ENCODE data around the gene RAI14.

RAI14 gene

DNA sequence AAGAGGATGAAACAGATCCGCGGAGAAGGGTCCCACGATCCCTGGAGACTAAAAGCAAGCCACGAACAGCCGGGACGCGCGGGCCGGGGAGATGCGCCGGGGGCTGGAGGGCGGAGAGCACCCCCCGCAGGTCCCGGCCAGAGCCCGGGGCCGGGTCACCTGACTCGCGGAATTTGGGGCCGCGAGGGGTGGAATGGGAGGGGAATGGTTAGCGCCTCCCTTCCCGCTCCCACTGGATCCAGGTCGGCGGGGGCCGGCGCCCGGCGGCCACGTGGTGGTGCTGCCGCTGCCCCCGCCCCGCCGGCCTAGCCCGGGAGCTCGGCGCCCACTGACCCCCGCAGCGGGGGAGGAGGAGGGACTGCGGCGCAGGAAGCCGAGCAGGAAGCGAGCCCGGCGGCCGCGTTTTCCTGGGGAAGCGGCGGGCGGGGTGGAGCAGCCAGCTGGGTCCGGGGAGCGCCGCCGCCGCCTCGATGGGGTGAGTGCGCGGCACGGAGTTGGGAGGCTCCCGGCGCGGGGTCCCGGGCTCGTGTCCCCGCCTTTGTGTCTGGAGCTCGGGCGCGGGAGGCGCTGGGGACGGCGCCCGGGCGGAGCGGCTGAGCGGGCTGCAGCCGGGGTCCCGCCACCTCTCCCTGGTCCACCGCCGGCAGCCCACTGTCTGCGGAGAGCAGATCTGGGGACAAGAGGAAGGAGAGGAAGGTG is at the start of gene RAI14:
RAI14 (plus strand) TSS at position 328 of the 699 bp plus-strand sequence. CDS start 30,592 bp downstream, outside the sequence.
- peak within 1 kb of the TSS; percentile 92 to 96 for H3K27ac ChIP-seq
- DNase-seq (ENCODE audit: low spot score) = peak; percentile 92
- TF ChIP-seq CTCF (IDR thresholded peaks at IDR 0.05) = no peak
- peak within 1 kb of the TSS; percentile 93 for H3K4me3 ChIP-seq

DNA sequence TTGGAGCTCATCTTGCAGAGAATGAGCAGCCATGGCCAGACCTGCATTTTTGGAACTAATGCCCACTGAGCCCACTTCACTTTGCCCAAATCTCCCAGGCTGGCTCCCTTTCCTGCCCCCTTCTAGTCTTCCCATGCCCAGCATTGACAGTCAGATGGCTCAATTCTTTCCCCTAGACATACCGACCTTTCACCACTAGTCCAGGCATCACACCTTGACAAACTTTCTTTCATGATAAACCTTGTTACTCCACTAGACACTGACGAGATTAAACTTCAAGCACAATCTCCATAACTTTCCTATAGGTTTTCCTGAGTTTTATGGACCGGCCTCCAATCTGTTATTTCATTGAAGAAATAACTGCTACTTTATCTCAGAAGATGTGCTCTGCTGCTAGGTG is 47.8 kb upstream of the RAI14 start:
- TF ChIP-seq CTCF (IDR thresholded peaks at IDR 0.05) = no peak
- peak overlapping the region; percentile 25 to 53 for H3K27ac ChIP-seq
- no peak for DNase-seq (ENCODE audit: low spot score)

DNA sequence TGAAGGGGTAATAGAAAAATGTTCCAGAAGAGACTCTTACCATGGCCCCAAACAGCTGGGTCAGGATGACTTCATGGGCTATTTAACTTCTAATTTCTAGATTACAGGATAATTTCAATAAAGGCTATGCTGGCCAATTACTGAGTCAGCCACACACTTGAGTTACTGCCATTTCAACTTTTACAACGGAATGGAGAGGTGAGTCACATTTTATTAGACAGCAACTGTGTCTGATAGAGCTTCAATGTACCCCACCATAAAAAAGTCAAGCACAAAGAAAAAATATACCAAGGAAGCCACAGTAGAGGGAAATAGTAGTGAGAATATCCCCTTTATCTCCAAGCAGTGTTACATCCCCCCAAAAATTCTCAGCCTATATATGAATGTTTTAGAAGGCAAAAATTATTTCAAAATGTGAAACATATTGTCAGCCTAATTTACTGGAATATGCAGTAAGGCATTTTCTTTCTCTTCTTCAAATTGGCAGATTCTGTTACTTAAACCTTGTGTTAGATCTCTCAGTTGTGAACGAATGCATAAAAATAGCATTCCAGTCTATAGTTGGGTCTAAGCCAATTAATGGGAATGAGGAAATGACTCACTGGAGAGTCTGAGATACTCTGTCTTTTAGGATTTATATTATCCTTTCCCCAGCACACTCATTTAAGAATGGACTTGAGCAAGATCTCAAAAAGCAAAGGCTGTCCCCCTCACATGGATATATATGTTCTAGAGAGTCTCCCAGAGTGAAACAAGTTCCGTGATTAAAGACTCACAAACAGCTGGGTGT is 47.1 kb upstream of the RAI14 start:
- Histone ChIP-seq H3K27ac (peak overlapping the region; percentile 25 to 53), H3K4me3 (no peak overlapping the region)
- TF ChIP-seq CTCF (IDR thresholded peaks at IDR 0.05) = no peak
- DNase-seq (ENCODE audit: low spot score) = no peak

More for the DNA sequence above, 47.8 kb upstream of the RAI14 start:
- H3K4me3 ChIP-seq = no peak overlapping the region

DNA sequence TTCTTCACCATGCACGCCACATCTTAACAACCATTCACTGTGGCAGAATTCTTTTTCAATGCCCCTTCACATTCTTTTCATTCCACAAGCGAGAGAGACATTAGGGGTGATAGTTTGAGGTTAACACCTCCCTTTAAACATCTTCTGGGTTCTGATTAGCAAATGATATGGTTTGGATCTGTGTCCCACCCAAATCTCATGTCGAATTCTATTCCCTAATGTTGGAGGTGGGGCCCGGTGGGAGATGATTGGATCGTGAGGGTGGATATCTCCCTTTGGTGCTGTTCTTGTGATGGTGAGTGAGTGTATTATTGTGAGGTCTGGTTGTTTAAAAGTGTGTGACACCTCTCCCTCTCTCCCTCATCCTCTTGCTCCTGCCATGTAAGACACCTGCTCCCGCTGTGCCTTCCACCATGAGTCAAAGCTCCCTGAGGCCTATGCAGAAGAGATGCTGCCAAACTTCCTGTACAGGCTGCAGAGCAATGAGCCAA is 46.1 kb upstream of the RAI14 start:
- DNase-seq (ENCODE audit: low spot score) = no peak
- Histone ChIP-seq H3K27ac (no peak overlapping the region), H3K4me3 (no peak overlapping the region)
- no peak for TF ChIP-seq CTCF (IDR thresholded peaks at IDR 0.05)

DNA sequence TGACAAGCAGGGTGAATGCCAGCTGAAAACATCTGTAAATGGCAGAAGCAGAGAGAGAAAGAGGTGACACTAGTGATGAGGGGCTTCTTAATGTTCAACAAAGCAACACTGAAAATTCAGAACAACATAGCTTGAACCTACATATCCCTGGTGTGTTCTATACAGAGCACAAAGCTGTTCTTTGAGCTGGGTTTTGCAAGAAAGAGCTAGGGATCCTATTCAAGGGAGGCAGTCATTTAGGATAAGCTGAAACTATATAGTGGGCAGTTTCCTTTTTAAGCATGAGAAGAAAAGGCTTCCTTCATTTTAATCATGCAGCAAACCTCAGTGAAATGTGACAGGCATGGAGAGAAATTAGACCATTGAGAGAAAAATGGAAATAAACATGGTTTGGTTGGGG is 45.6 kb upstream of the RAI14 start:
- no peak overlapping the region for H3K27ac ChIP-seq
- DNase-seq (ENCODE audit: low spot score) = no peak
- H3K4me3 ChIP-seq = no peak overlapping the region
- no peak for TF ChIP-seq CTCF (IDR thresholded peaks at IDR 0.05)

DNA sequence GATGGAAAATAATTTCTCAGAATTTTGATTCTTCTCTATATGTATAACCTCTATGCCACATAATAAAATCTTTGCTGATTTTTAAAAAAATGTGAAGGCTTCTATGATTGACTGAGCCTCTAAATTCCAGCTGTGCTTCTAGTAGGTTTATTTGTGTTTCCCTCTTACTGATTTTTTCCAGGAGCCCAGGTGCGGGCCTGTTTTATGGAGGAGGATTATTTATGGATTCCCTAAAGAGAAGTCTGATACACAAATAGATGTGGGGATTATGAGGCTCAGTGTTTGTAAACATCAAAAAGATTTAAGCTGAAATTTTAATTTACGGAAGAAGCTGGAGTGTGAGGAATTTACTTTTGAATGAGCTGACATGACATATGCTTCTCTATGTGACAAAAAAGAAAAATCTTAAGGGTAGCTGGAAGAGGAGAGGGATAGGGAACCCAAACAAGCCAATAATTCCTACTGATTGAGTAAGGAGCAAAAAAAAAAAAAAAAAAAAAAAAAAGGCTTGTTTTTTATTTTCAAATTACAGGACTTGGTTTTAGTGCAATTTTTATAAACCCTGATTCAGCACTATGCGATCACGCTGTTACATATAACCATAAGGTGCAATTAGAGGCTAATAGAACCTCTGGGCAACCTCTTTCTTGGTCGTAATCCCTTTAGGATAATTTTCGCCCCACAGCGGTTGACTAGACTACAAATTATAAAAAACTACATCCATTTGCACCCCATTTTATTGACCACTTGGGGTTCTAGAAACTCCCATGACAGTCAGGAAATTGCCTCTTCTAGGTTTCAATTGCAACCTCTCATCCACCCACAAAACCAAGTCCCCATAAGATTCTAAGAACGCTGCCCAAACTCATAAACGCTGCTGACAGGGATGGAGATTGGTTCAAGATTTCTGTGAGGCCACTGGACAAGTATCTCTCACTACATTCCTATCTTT is 44.4 kb upstream of the RAI14 start:
- no peak for DNase-seq (ENCODE audit: low spot score)
- H3K27ac ChIP-seq = no peak overlapping the region
- H3K4me3 ChIP-seq = no peak overlapping the region
- no peak for TF ChIP-seq CTCF (IDR thresholded peaks at IDR 0.05)

Data from coronary artery (tissue), 2 donors.